Measurements from ENCODE around the gene THAP5.
"Not testable (repeated sequence)": the region's sequence is repeated elsewhere in the genome, so short reads cannot be mapped to it uniquely, and the experiment has no call there.

Gene THAP5

DNA sequence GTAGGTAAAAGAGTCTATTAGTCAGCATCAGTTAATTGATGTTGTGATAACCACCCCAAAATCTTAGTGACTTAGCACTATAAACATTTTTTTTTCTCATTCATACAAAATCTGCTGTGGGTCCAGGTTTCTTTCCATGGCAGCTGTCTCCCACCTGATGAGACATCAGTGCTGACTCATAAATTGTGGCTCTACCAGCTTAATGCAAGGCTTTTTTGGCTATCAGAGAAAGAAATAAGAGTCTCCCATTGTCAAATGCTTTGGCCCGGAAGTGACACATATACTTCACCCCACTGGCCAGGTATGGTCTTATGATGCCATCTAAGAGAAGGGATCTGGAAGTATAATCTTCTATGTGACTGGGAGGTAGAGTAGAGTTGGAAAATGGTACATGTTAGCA is 14.7 kb upstream of the THAP5 start:
- no peak for DNase-seq (ENCODE audit: low read depth)

DNA sequence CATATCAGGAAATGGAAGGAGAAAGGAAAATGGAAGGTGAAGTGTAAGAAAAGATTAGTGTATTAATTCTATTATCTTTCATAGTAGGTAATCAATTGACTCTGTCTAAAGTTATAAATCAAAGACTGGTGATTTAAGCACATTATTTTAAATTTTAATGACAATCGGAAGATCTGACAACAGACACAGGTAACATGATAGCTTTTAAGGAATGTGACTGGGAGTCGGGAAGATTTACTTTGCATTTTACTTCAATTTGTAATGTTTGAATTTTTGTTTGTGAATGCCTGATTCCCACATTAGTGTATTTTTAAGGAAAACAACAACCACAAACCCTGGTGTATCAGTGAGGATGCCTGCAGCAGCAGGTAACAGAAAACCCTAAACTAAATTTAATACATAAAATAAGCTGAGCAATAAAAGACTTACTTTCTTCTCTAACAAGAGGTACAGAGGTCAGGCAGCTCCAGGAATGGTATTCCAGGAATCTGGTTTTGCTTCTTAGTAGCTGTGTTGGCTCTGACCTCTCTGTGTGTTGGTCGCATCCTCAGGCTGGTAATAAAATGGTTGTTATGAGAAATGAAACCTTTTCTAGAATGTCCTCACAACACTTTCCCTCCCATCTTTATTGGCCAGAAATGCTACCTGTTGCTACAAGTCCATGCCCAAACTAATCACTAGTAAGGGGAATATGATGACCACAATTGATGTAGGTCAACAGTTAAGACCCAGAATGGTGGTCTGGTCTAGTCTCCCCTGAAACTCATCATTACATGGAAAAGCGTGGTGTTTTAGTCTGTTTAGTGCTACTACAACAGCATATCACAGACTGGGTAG is 12.4 kb upstream of the THAP5 start:
- DNase-seq (ENCODE audit: low read depth): no peak

DNA sequence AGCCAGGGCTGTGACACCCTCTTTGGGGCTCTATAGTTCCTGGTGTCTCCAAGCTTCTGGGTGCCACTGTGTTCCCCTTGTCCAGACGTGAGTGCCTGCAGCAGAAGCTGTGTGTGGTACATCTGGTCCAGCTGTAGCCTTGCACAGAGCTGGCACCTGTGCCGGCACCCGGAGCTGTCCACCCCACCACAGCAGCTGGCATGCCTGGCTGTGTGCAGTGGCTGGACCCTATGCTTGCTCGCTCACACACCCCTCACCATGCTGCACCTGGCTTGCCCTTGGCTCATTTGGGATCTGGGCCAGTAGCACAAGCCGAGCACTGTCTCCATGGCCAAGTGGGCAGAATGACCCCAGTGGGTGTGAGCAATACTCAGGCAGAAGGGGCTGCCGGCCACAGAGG is 10.8 kb upstream of the THAP5 start:
- no peak for DNase-seq (ENCODE audit: low read depth)

DNA sequence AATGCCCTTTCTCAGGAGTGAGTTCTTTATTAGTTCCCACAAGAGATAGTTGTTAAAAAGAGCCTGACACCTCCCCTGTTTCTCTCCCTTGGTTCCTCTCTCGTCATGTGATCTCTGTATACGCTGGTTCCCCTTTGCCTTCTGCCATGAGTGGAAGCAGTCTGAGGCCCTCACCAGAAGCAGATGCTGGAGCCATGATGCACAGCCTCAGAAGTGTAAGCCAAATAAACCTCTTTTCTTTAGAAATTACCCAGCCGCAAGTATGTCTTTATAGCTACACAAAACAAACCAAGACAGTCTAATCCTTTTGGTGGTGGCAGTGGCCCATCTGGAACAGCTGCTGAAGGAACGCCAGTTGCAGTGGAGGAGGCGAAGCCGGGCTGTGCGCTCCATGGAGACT is 9.4 kb upstream of the THAP5 start:
- no peak for DNase-seq (ENCODE audit: low read depth)

DNA sequence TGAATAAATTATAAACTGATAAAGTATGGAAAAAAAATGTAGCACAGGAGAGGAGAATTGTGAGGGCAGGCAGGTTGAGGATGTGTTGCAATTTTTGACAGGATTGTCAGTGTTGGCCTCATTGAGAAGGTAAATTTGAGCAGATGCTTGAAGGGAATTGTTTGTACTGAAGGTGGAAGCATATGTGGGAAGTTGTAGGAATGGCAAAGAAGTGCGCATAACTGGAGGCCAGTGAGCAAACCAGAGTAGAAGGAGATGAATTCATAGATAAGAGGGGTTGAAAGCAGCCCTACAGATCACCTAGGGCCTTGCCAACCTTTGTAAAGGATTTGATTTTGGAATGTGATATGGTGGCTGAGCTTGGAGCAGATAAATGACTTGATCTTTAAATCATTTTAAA is 6.6 kb upstream of the THAP5 start:
- no peak for DNase-seq (ENCODE audit: low read depth)

DNA sequence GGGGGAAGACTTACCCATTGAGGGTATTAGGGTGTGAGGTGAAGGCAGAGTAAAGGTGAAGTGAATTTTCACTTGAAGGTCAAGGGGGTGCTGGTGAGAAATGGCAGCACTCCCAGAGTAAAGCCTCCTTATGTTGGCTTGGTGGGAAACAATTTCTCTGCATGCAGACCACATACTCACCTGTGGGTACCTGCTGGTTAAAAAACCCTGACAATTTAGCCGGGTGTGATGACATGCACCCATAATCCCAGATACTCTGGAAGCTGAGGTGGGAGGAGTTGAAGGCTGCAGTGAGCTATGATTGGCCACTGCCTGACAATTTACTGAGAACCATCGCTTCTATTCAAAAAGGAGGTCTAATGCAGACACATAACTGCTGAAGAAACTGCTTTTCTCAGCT is 5.7 kb upstream of the THAP5 start:
- no peak for DNase-seq (ENCODE audit: low read depth)

DNA sequence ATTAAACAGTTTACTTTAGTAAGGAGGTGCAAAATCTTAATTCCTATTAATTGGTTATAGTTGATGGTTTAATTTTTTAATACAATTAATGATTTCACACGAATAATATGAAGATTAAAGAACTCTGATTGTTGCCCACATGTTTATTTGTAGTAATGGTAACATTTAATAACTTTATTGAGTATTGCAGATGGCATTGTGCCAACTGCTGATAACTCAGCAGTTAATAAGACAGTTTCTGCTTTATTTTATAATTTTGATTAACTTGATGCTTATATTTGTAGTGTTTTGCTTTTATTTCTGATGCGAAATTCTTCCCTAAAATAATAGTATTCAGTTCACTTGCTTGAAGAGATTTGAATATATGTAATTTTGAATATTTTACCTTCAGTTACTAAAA is 3.0 kb upstream of the THAP5 start:
- no peak for DNase-seq (ENCODE audit: low read depth)

DNA sequence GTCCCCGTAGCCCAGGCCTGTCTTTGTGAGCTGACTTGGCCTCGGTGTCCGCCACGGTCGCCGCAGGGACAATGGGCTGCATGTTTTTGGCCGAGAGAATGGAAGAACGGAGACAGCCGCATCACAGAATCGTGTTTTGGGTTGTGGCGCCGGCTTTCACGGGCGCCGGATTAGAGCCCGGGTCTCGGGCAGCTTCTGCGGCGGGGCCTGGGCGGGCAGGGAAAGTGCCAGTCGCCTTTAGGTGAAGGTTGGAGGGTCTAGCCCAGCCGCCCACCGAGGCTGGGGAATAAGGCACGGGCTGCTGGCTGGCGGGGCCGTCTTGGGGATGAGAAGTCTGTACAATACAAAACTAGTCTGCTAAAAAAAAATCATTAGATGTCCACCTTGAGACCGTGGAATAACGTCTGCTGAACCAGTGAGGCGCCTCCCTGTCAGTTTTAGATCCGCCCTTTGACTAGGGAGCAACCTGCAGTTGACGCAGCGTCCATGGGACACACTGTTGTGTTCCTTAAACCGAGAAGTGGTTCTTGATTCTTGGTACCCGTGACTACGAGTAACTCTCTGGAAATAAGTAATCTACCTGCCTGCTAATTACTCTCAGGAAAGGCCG is 745 bp upstream of the THAP5 start:
- peak; percentile 17 for DNase-seq (ENCODE audit: low read depth)

DNA sequence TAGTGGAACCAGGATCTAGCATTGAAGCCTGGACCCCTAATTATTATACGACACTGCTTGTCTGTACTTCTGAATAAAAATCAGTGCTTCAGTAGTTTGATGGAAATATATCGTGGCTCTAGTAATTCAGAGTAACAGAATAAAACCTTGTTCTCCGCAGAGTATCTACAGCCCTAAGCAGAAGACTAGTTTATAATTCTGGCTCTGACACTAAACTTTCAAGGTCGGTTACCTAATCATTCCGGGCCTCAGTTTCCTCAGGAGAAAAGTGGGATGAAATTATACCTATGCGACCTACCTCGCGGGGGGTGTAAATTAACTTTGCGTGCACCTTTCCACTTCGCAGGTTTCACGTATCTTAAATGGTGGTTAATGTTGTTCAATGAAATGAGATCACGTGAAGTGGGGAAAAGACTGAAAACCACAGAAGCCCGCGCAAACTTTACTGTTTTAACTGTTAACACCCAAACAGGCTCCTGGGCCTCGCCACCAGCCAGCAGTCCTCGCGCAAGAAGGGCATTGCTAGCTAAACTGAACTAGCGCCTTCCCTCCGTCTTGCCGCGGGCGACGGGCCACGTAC is 615 bp downstream of the THAP5 start:
- DNase-seq (ENCODE audit: low read depth): no peak

DNA sequence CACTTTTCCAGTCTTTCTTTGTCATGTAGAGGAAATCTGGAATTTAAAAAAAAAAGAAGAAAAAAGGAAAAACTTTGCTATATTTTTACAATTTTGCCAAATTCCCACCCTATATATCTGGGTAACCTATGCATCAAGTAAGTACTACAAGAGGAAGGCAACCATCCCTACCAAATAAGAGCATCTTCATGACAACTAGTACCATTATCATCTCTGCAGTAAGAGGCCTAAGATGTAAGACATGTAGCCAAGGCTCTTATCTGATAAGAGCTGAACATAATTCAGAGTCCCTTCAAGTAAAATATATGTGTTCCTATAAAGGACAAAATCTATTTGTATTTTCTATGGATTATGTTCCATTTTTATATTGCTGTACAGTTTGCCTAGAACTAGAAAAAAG is 3.5 kb downstream of the THAP5 start:
- DNase-seq (ENCODE audit: low read depth): no peak

DNA sequence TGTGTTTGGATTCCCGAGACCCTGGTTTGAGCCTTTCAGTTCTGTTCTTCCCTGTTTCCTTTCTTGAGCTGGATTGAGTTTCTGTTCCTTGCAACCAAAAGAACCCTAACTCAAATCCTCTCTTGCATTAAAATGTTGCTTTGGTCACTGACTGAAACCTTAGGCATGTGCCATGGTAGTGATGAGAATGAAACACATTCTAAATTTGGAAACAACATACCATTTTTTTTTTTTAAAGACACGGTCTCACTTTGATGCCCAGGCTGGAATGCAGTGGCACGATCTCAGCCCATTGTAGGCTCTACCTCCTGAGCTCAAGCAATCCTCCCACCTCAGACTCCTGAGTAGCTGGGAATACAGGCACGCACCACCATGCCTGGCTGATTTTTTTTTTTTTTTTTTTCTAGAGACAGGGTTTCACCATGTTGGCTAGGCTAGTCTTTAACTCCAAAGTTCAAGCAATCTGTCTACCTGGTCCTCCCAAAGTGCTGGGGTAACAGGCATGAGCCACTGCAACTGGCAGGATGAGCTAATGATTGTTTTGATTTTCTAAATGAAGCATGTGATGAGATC is 8.4 kb downstream of the THAP5 start:
- DNase-seq (ENCODE audit: low read depth): no peak

DNA sequence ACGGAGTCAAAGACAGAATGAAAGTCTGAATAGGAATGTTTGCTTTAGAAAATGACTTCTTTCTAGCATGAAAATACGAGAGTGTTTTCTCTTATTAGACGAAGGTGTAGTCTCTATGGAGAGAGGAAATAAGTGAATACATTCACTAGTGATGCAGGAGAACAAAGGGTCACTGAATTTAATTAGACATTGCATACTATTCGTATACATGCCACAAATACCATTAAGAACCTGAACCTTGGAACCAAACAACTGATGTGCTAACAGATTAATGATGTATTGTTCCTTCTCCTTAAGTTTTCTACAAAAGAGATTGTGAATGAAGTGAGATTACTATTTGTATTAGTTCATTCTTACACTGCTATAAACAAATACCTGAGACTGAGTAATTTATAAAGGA is 10.3 kb downstream of the THAP5 start:
- no peak for DNase-seq (ENCODE audit: low read depth)

DNA sequence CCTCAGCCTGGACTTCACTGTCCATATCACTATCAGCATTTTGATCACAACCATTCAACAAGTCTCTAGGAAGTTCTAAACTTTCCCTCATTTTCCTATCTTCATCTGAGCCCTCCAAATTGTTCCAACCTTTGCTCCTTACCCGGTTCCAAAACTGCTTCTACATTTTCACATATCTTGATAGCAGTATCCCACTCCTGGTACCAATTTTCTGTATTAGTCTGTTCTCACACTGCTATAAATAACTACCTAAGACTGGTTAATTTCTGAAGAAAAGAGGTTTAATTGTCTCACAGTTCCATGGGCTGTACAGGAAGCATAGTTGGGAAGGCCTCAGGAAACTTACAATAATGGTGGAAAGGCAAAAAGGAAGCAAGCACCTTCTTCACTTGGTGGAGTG is 11.9 kb downstream of the THAP5 start:
- DNase-seq (ENCODE audit: low read depth): no peak

DNA sequence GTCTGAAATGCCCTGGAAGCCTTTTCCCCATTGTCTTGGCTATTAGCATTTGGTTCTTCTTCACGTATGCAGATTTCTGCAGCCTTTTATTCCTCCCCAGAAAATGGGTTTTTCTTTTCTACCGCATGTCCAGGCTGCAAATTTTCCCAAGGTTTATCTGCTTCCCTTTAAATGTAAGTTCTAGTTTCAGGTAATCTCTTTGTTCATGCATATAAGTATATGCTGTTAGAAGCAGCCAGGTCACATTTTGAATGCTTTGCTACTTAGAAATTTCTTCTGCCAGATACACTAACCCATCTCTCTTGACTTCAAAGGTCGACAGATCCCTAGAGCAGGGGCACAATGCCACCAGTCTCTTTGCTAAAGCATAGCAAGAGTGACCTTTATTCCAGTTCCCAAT is 12.3 kb downstream of the THAP5 start:
- DNase-seq (ENCODE audit: low read depth): no peak

DNA sequence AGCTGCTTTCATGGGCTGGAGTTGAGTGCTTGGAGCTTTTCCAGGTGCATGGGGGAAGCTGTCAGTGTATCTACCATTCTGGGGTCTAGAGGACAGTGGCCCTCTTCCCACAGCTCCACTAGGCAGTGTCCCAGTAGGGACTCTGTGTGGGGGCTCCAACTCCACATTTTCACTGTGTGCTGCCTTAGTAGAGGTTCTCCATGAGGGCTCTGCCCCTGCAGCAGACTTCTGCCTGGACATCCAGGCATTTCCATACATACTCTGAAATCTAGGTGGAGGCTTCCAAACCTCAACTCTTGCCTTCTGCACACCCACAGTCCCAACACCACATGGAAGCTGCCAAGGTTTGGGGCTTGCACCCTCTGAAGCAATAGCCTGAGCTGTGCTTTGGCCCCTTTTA is 12.8 kb downstream of the THAP5 start:
- not testable (repeated sequence) for DNase-seq (ENCODE audit: low read depth)

DNA sequence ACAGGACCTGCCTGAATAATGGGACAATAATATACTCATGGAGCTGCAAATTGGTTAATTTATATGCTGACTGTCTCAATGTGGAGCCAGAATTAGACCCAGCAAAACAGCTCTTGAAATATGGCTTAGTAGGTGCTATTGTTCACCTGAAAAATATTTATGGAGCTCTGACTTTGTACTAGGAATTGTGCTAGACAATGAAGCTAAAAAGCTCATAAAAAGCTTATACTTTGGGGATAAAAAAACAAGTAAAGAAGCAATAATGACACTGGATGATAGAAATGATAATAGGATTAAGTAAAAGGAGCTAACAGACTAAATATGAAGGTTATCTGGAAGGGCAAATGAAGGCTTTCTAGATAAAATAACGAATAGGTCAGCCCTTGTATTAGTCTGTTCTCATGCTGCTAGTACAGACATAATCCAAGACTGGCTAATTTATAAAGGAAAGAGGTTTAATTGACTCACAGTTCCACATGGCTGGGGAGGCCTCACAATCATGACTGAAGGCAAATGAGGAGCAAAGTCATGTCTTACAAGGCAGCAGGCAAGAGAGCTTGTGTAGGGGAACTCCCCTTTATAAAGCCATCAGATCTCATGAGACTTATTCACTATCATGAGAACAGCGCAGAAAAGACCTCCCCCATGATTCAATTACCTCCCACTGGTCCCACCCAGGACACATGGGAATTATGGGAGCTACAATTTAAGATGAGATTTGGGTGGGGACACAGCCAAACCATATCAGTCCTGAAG is 21.2 kb downstream of the THAP5 start:
- DNase-seq (ENCODE audit: low read depth): not testable (repeated sequence)

DNA sequence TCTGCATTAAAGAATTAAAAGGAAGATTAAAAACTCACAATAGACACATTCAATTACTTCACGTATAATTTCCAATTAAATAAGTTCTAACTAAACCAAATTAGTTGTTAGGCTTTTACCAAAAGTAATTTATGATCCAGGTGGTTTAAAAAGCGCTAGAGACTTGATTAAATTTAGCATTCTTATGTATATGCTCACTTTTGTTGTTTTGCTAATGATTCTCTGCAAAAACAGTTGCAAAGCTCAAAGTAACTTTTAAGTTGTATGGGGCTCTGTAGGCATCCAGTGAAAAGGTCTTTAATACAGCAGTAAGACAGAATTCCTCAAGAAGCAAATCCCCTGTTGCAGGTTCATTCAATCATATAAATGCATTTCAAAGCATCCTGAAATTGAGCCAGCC is 28.0 kb downstream of the THAP5 start:
- DNase-seq (ENCODE audit: low read depth): no peak

DNA sequence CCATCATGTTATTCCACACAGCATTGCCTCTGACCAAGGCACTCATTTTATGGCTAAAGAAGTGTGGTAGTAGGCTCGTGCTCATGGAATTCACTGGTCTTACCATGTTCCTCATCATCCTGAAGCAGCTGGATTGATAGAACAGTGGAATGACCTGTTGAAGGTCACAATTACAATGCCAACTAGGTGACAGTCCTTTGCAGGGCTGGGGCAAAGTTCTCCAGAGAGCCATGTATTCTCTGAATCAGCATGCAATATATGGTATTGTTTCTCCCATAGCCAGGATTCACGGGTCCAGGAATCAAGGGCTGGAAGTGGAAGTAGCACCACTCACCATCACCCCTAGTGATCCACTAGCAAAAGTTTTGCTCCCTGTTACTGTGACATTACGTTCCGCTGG is 30.8 kb downstream of the THAP5 start:
- not testable (repeated sequence) for DNase-seq (ENCODE audit: low read depth)

DNA sequence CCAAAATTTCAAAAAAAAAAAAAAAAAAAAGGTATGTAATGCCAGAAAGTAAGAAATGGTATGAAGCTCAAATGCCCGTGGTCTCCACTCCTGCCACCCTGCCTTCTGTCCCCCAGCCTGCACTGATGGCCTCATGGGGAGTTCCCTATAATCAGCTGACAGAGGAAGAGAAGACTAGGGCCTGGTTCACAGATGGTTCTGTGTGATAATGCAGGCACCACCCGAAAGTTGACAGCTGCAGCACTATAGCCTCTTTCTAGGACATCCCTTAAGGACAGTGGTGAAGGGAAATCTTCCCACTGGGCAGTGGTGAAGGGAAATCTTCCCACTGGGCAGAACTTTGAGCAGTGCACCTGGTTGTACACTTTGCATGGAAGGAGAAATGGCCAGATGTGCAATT is 31.3 kb downstream of the THAP5 start:
- DNase-seq (ENCODE audit: low read depth): not testable (repeated sequence)

DNA sequence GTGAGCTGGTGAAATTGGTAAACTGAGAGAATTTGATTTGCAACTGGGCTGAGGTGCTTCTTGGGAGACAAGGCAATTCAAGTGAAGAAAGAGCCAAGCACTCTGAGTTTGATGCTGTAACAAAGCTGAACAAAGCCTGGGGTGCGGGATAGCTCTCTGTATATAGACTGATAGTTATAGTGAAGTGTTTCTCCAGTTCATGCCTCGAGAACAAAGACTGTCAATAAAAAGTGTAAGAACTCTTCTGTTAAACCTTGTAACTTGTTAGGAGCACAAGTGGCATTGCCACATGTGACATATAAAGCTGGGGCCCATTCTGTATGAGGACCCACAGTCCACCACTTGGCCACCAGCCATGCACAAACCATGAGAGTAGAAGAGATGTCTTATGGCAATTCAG is 32.3 kb downstream of the THAP5 start:
- no peak for DNase-seq (ENCODE audit: low read depth)

DNA sequence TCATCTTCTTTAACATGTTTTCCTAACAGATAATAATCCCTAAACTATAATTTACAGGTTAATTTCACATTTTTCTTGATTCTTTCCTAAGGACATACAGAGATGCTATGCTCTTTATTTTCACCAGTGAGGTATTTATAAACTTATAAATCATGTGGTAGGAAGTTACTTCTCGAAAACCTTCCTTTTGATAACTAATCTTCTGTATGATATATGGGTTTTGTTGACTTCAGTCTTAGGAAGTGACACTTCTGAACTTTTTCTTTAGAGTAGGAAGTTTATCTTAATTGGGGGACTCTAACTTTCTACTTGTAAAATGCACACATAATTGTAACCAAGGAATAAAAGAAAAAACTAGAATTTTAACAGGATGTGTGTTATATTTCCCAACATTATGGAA is 33.8 kb downstream of the THAP5 start:
- DNase-seq (ENCODE audit: low read depth): no peak

DNA sequence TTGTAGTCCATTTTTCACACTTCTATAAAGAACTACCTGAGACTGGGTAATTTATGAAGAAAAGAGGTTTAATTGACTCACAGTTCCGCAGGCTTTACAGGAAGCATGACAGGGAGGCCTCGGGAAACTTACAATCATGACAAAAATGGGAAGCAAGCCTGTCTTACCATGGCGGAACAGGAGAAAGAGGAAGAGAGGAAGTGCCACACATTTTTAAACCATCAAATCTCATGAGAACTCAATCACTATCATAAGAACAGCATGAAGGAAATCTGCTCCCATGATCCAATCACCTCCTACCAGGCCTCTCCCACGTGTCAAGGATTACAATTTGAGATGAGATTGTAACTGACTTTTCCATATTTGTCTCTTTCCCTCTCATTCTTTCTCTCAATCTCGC is 34.2 kb downstream of the THAP5 start:
- no peak for DNase-seq (ENCODE audit: low read depth)

DNA sequence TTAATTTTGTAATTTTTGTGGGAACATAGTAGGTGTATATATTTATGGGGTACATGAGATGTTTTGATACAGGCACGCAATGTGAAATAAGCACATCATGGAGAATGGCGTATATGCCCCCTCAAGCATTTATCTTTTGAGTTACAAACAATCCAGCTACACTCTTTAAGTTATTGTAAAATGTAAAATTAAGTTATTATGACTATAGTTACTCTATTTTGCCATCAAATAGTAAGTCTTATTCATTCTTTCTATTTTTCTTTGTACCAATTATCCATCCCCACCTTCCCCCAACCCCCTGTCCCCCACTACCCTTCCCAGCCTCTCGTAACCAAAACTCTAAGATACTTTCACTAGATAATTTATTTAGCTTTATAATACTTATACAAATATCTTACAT is 35.8 kb downstream of the THAP5 start:
- no peak for DNase-seq (ENCODE audit: low read depth)
